Fibroblast of the aortic adventitia (primary cell): ENCODE results near the gene EFTUD2. TPM values are rescaled to one million over a fixed set of nuclear protein-coding genes. Genes with fewer than 3 reads are reported as not detected.
A peak's percentile ranks its signal among the peaks of the same experiment; 100 is the strongest.

Experiments used
- DNase-seq: peaks from one replicate; pipeline ENCODE4 v3.0.0-alpha.2; 2010; ENCODE audit warnings: low read depth
- H3K4me3 ChIP-seq: 2 replicates; pipeline ENCODE4 v1.5.1; 2011; ENCODE audit warnings: low read depth, mild to moderate bottlenecking, control low read depth, low read length, moderate library complexity
- total RNA-seq: library from RNA; depleted of rRNA; stranded (reverse); fragments of >200 nt; gene quantifications from 2 replicates; pipeline ENCODE4 v1.2.3, GENCODE V29; 2012; ENCODE audit warnings: low replicate concordance
- TF ChIP-seq, protein P1 (sequence below): IDR thresholded peaks from 2 replicates; pipeline ENCODE4 v1.5.1; 2011; ENCODE audit warnings: mild to moderate bottlenecking, low read length, control low read depth, inconsistent platforms; ENCODE audit not compliant: insufficient read depth

Gene EFTUD2
- total RNA-seq, 1 donor, result 79.9 TPM

DNA sequence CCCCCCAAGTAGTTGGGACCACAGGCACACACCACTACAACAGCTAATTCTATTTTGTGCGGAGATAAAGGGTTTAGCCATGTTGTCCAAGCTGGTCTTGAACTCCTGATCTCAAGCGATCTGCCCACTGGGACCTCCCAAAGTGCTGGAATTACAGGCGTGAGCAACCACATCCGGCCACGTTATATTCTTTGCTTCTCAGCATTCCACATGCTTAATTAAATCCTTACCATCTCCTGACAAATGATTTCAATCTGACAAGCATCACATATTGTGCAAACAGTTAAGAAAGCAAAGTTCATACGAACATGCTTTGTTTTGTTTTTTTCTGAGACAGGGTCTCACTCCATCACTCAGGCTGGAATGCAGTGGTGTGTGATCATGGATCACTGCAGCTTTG, 33.3 kb downstream of the EFTUD2 start:
- DNase-seq, result no peak
- TF ChIP-seq, protein P1, sequence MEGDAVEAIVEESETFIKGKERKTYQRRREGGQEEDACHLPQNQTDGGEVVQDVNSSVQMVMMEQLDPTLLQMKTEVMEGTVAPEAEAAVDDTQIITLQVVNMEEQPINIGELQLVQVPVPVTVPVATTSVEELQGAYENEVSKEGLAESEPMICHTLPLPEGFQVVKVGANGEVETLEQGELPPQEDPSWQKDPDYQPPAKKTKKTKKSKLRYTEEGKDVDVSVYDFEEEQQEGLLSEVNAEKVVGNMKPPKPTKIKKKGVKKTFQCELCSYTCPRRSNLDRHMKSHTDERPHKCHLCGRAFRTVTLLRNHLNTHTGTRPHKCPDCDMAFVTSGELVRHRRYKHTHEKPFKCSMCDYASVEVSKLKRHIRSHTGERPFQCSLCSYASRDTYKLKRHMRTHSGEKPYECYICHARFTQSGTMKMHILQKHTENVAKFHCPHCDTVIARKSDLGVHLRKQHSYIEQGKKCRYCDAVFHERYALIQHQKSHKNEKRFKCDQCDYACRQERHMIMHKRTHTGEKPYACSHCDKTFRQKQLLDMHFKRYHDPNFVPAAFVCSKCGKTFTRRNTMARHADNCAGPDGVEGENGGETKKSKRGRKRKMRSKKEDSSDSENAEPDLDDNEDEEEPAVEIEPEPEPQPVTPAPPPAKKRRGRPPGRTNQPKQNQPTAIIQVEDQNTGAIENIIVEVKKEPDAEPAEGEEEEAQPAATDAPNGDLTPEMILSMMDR, result no peak
- no peak overlapping the region for H3K4me3 ChIP-seq

DNA sequence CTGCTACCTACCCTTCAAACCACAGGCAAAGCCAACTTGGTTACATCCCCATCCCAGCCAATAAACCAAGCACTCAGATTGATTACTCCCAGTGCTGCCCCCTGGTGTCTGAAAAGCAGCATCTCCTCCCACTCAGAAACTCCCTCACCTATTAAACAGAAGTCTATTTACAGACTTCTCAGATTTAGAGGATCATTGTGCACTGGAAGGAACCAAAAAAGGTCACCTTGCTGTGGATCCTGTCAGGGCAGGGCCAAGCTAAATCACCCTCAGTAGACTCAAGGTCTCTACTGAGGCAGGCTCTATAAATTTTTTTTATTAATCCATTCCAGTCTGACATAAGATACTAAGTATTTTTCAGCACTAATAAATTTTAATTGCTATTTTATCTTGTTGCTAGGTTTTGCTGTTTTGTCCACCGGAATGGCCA, 34.0 kb downstream of the EFTUD2 start:
- DNase-seq, result peak; percentile 84
- TF ChIP-seq, protein P1, result peak; percentile 84
- no peak overlapping the region for H3K4me3 ChIP-seq

DNA sequence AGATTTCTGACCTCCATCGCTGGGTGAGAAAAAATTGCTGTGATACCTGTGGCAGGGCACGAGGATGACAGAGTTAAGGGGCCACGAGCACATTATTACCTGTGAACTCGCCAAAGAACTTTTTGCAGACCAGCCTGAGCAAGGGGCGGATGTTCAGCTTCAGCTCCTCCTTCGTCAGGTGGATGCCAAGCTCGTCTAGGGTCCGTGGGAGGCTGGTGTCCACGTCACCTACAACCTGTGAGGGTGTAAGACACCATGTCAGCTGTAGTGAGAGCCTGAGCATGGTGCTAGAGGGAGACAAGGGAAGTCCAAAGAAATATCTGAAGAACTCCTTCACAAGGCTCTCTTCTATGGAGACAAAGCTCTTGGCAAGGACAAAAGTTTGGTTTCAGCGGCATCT, 34.4 kb downstream of the EFTUD2 start:
- DNase-seq, result no peak
- TF ChIP-seq, protein P1, result no peak
- H3K4me3 ChIP-seq, result no peak overlapping the region

DNA sequence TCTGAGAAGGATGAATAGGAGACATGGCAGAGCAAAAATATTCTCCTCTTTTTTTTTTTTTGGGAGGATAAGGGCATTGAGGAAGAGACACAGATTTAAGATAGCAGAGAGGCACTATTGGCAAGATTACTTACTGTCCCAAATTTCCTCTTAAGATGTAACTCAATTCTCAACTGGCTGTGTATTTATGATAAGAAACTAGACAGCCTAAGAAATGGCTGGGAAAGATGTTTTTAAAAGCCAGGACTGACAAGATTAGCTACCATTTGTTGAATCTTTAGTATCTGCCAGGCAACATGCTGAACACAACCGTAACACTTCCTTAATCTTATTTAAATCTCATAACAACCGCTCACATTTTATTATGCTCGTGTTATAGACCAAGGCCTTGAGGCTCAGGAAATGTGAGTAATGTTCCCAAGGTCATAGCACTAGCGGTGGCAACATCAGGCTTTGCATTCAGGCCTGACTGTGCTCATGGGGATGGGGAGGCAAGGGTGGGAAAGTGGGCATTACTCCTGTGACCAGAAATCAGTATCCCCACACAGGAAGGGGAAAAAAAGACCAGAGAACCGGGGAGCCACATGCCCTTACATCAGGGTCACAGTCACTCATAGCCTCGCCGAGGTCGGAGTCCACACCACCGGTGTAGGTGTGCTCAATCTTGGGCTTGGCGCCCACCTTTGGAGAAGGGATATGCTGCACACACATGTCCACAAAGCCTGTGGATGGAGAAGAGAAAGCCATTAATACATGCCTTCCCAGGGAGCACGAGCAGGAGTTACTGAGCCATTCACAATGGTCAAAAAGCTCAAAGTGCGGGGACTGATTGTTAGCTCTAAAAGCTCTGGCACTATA, 36.0 kb downstream of the EFTUD2 start:
- no peak for DNase-seq
- TF ChIP-seq, protein P1, result no peak
- H3K4me3 ChIP-seq, result no peak overlapping the region

DNA sequence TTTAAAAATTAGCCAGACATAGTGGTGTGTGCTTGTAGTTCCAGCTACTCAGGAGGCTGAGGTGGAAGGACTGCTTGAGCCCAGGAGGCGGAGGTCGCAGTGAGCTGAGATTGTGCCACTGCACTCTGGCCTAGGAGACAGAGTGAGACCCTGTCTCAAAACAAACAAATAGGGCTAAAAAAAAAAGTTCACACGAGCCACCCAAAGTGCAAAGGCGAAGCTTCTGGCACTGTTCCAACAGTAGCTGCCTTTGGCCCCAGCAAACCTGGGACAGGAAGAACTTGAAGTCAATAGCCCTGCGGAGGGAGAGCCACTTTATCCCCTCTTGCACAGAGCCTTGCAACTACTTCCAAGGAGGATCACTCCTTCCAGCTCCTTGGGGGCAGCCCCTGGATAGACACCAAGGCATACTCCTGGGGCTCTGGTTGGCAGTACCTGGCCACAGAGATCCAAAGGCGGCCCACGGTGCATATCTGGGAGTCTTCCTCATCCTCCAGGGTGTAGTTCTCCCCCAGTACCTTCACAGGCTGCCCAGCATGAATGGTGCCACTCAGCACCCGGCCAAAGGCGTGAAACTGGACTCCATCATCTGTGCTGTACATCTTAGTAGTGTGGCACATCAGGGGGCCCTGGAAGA, 36.8 kb downstream of the EFTUD2 start:
- DNase-seq, result no peak
- TF ChIP-seq, protein P1, result no peak
- H3K4me3 ChIP-seq, result no peak overlapping the region

DNA sequence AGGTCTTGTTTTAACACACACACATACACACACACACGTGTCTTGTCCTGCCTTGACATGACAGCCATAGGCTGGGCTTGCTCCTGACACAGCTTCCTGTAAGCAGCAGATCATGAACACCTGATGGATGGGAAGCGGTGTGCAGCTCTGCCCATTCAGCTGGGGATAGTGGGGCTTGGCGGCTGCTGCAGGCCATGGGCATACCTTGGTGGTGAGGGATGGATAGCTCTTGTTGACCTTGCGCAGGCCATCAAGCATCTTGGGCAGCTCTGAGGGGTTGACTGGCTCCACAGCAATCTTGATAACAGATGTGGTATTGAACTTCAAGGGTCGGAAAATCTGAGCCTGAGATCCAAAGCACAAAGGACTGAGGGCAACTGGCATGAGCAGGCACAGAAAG, 39.5 kb downstream of the EFTUD2 start:
- TF ChIP-seq, protein P1, result no peak
- H3K4me3 ChIP-seq, result no peak overlapping the region
- no peak for DNase-seq
